Panc1 (cell line): ENCODE results near the gene MACROD2. TPM values are rescaled to one million over a fixed set of nuclear protein-coding genes. Genes with fewer than 3 reads are reported as not detected.

Experiments used
- ATAC-seq: fragments of 200-7000 bp; cut with Tn5 transposase; 2 replicates; pipeline ENCODE4 v1.9.1; 2020; ENCODE audit warnings: mild to moderate bottlenecking, moderate library complexity
- BruUV-seq: library from RNA; stranded (reverse); fragments of 400-500 nt; replicated peaks from 2 replicates; lab custom pipeline; 2021; lab: Mats Ljungman, UMichigan
- CTCF ChIA-PET: fragments of 300-600 bp; sonication (Branson Sonifier 250); formaldehyde crosslinking; loops from one replicate; lab custom pipeline; 2022; ENCODE audit warnings: antibody characterized with exemption; lab: Charles Lee
- POLR2A ChIA-PET: fragments of 300-600 bp; sonication (Branson Sonifier 250); formaldehyde crosslinking; loops from one replicate; lab custom pipeline; 2022; ENCODE audit warnings: antibody characterized with exemption; lab: Charles Lee
- DNase-seq: peaks from one replicate; pipeline ENCODE4 v3.0.0-alpha.2; 2010; ENCODE audit warnings: low read depth, low spot score
- H3K27ac ChIP-seq: 2 replicates; pipeline ENCODE4 v1.5.1; 2011; ENCODE audit warnings: mild to moderate bottlenecking, low read length, inconsistent platforms
- H3K27me3 ChIP-seq: fragments of 200-500 bp; sonication (Bioruptor generic); 2 replicates; pipeline ENCODE4 v1.6.0; 2014; ENCODE audit warnings: low read length, inconsistent platforms; ENCODE audit not compliant: control insufficient read depth, insufficient read depth
- H3K36me3 ChIP-seq: fragments of 200-500 bp; sonication (Bioruptor generic); 2 replicates; pipeline ENCODE4 v1.5.1; 2014; ENCODE audit warnings: inconsistent platforms, mild to moderate bottlenecking, low read length, moderate library complexity; ENCODE audit not compliant: control insufficient read depth, insufficient read depth
- H3K4me1 ChIP-seq: 2 replicates; pipeline ENCODE4 v1.5.1; 2011; ENCODE audit warnings: inconsistent platforms, mild to moderate bottlenecking, low read length, moderate library complexity; ENCODE audit not compliant: control insufficient read depth, insufficient read depth
- H3K4me3 ChIP-seq, 2 experiments: 2 replicates each; pipeline ENCODE4 v1.5.1; 2011 to 2012; ENCODE audit warnings: low read depth in 2 of 2, low read length in 2 of 2, mild to moderate bottlenecking in 2 of 2, inconsistent platforms in 1 of 2, moderate library complexity in 1 of 2
- H3K9me3 ChIP-seq: fragments of 200-500 bp; sonication (Bioruptor generic); 2 replicates; pipeline ENCODE4 v1.5.1; 2014; ENCODE audit warnings: low read depth, mild to moderate bottlenecking, inconsistent platforms, low read length, moderate library complexity; ENCODE audit not compliant: control insufficient read depth, insufficient read depth
- CTCF ChIP-seq: fragments of 450-650 bp; IDR thresholded peaks from 2 replicates; pipeline ENCODE4 v1.5.1; 2017; ENCODE audit warnings: mild to moderate bottlenecking
- POLR2AphosphoS5 ChIP-seq: IDR thresholded peaks from 2 replicates; pipeline ENCODE4 v1.6.1; 2012; ENCODE audit warnings: mild to moderate bottlenecking, low read depth, low read length, moderate library complexity
- REST ChIP-seq, 2 experiments: IDR thresholded peaks; 2 replicates each; pipeline ENCODE4 v1.6.1; 2011 to 2012; ENCODE audit warnings: low read depth in 2 of 2, control low read depth in 1 of 2, low read length in 1 of 2, mild to moderate bottlenecking in 1 of 2, moderate library complexity in 1 of 2; ENCODE audit not compliant: insufficient read depth in 1 of 2
- SIN3A ChIP-seq: IDR thresholded peaks from 2 replicates; pipeline ENCODE4 v1.6.1; 2012; ENCODE audit warnings: low read depth, mild to moderate bottlenecking, low read length, moderate library complexity, borderline replicate concordance; ENCODE audit not compliant: insufficient read depth
- TCF7L2 ChIP-seq: IDR thresholded peaks from 2 replicates; pipeline ENCODE4 v1.6.1; 2011; ENCODE audit warnings: mild to moderate bottlenecking, low read depth, low read length, inconsistent platforms
- in situ Hi-C: cut with HindIII; loops from 2 replicates; pipeline ENCODE4 v1.10.0; 2016; ENCODE audit warnings: low sequenced_read_pairs, low pct_unique_long_range_greater_than_20kb
- intact Hi-C: fragments of 100-400 bp; cut with micrococcal nuclease; formaldehyde crosslinking; loops from one replicate; pipeline ENCODE4 v1.10.0; 2022; ENCODE audit not compliant: unreplicated experiment
- total RNA-seq: library from RNA; stranded (reverse); gene quantifications from one replicate; pipeline ENCODE4 v1.2.1, GENCODE V29; 2021; ENCODE audit not compliant: unreplicated experiment

Gene MACROD2
- total RNA-seq, 1 experiment from 2014 or later = 1.2 TPM

- CTCF ChIA-PET = no interaction called here
- Histone ChIP-seq H3K27me3 (no peaks in the 10 kb centered on the region), H3K4me3 (no peak overlapping the region), H3K36me3 (no peaks in the 10 kb centered on the region), H3K9me3 (no peaks in the 10 kb centered on the region), H3K4me1 (no peaks in the 10 kb centered on the region), H3K27ac (no peak overlapping the region)
- POLR2A ChIA-PET = no interaction called here
- intact Hi-C loops = no loop called here
- TF ChIP-seq POLR2AphosphoS5 (no peak), SIN3A (no peak), CTCF (no peak), TCF7L2 (no peak), REST (IDR thresholded peaks at IDR 0.05; ENCODE audit: insufficient read depth in 1 of 2, low read depth in 2 of 2, low read length in 1 of 2) (no peak)
- no TSS peak for BruUV-seq
- DNase-seq (no peak), ATAC-seq (no peak)
- in situ Hi-C loops = no loop called here
Observed at GRCh38 chr20:14235355-14235754, 240.0 kb downstream of the MACROD2 start.

- Histone ChIP-seq H3K9me3 (no peaks in the 10 kb centered on the region), H3K36me3 (no peaks in the 10 kb centered on the region), H3K27me3 (no peaks in the 10 kb centered on the region), H3K4me1 (no peaks in the 10 kb centered on the region), H3K27ac (no peak overlapping the region), H3K4me3 (no peak overlapping the region)
- DNase-seq (no peak), ATAC-seq (no peak)
- intact Hi-C loops = no loop called here
- POLR2A ChIA-PET = no interaction called here
- no TSS peak for BruUV-seq
- in situ Hi-C loops = no loop called here
- CTCF ChIA-PET = no interaction called here
- no peak for TF ChIP-seq REST (IDR thresholded peaks at IDR 0.05; ENCODE audit: insufficient read depth in 1 of 2, low read depth in 2 of 2, low read length in 1 of 2)
- TF ChIP-seq POLR2AphosphoS5 = no peak
- no peak for TF ChIP-seq CTCF
- TF ChIP-seq TCF7L2 = no peak
- no peak for TF ChIP-seq SIN3A
Observed at GRCh38 chr20:14245368-14245970, 250.2 kb downstream of the MACROD2 start.
